RPMI8226 (cell line): Measurements from ENCODE around the gene SLC5A9.
"Not testable (repeated sequence)": the region's sequence is repeated elsewhere in the genome, so short reads cannot be mapped to it uniquely, and the experiment has no call there.

Source experiments
- DNase-seq: peaks from one replicate; pipeline ENCODE4 v3.0.0-alpha.2; 2015

SLC5A9 gene

DNA sequence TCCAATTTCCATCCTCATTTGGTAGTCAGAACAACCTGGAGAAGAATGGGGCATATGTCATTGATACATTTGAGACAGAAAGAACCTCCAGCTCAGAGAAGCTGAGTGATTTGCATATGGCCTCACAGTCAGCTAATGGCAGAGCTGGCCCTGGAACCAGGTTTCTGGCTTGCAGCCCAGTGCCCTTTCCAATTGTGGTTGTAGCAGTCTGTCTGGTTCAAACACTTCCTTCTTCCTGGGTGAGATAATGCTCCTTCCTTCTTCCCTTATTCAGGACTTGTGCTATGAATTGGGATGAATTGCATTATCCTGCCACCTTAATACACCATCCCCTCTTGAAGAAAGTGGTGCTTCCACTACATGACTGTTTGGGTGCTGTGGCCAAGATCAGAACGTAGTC, 24.2 kb downstream of the SLC5A9 start:
- peak; percentile 33 for DNase-seq

DNA sequence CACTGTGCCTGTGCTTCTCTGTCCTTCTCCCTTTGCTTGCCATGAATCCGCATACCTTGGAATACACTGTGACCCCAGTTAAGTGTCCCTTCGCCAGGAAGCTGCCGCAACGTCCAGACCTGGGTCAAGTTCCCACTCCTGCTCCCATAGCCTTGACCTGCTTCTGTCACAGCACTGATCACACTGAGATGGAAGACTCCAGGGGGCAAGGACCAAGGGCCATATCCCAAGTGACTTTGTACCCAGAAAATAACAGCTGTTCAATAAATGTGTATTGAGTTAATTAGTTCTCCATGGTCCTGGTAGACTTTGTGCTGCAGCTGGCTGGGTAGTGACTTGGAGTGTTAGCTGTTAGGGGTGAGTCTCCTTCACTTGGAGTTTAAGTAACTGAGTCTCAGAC, 25.8 kb downstream of the SLC5A9 start:
- DNase-seq = no peak

DNA sequence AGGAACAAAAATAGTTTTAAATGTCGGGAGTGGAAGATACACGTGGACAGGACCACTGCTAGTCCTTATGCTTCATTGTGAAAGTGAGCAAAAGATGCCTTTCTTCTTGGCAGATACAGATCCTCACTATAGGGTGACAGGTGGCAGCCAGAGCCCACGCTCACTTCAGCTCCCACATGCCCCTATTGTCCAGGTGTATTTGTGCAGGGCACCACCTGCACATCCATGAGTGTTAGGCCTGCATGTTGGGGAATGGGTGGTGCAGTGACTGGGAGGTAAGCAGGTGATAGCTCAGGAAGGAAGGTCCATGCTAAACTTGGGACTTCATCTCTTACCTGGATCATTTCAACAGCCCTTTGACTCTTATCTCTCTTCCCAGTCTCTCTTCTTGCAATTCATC, 27.4 kb downstream of the SLC5A9 start:
- no peak for DNase-seq

DNA sequence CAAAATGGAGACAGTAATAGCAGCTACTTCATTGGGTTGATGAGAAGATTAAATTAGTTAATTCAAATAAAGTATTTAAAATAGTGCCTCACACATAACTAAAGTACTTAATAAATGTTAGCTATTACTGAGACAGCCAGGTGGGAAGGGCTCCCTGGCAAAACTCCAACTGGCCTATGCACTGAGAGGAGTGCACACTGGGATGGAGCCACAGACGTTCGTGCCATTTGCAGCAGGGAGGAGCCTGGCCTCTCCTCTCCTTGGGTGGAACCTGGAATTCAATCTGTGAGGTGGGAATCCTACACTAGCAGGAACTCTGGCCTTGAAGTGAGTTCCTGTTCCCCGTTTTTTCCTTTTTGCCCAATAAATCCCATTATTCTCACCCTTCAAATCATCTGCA, 28.1 kb downstream of the SLC5A9 start:
- no peak for DNase-seq

DNA sequence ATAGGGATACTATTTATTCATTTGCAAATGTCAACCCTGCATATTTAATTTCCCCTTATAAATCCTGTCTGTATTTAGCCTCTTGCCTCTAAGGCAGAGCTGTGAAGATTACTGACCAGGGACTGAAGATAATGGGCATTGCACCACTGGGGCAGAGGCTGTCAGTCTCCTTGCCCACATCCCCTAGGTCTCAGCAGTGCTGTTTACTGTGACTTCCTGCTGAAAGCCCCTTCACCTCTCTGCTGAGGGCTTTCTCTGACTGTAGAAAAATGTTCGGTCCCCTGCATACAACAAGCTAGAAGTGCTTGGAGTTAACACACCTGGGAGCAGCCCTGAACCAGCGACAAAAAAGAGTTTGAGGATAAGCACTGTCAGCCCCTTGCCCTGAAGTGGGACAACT, 28.8 kb downstream of the SLC5A9 start:
- no peak for DNase-seq

DNA sequence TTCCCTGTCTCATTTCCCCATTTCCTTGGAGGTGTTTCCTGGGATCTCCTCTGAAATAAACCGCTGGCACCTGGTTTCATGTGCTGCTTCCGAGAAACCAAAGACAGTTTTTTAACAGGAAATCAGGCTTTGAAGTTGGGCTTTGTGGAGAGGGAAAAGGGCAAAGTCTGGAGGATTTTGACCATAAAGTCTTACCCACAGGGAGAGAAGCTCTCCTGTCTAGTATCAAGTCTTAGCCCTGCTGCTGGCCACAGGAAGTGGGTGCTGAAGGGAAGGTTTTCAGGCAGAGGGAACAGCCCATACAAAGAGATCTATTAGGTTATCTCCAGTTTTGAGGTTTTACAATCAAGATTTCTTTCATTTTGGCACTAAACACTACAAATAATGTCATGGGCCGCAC, 29.3 kb downstream of the SLC5A9 start:
- DNase-seq = no peak

DNA sequence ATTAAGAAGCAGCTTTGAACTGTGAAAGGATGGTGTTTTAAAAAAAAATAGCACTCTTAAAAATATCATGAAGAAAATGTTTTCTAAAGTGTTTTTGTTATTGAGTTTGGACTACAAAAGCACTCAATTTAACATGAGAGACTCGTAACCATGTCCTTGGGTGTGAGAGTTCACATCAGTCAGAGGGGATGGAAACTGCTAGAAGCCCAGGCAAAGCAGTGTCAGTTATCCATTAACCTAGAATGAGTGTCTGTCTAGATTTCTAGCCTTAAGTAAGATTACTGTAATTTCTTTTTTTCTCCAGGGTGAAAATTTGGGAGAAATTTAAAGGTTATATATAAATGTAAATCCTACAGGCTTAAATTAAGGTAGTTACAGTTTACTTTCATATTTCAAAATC, 31.7 kb downstream of the SLC5A9 start:
- no peak for DNase-seq

DNA sequence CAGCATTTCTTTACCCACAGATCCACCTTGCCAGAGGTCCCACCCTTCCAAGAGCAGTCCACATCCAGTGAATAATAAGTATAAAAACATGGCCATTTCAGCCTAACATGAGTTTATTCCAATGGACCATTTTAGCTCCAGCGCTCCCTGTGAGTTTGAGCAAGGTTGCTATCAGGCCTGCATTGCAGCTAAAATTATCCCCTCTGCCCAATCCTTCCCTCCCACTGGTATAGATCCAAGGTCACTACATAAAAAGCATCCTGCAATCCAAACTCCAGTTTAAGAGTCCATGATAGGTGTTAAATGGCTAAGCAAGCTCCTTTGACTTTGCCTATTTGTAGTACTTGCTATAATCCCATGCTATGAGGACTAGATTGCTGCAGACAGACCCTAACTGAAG, 35.6 kb downstream of the SLC5A9 start:
- no peak for DNase-seq

DNA sequence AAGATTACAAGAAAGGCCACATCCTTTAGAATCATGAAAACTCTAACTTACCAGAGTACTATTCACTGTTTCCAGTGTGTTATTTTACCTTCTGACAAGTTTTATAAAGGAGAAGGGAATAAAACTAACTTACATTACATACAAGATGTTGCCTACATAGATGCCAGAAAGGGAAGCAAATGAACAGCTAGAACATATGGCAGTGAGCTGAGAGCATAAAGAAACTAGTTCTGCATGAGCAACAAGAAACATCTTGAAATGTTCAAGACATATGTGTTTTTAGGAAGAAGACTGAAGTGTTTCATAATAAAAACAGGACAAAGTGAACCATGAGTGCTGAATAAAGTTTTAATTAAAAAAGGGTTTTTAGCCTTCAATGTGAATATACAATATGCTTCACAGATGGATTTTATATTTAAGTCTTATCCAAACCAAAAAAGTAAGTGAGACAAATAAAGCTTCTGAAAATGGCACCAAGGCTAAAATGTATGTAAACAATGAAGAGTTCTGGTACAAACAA, 39.4 kb downstream of the SLC5A9 start:
- no peak for DNase-seq

DNA sequence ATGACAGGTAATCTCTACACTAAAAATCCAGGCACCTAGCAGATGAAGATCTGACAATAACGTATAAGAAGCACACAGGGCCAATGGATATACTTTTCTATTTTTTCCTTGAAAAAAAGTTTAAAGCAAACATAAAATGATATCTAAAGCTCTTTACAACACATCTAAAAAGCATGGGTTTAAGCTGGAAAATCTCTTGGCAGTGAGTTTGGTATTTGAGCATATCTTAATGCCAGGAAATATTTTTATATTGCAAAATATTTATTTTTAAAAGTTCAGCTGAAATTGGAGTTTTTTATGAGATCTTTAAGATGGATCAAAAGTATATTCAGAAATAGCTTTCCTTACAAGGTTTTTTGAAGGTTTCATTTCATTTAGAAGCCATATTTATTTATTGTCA, 40.5 kb downstream of the SLC5A9 start:
- DNase-seq = no peak

DNA sequence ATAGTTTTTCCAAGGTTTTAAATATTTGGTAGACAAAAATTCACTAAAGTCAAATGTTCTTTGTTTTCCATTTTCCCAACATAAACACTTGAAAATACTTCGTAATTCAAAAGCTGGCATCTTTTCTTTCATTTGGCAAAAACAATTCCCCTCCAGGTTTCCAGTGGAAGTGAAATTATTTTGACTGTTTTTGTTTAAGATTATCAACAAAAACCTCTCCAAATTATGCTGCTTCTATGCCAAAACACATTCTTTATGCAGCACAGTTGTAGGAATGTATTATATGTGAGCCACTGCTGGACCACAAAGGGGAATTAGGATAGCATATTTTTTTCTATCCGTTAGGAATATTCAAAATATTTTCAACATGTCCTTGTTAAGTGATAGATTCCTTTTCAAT, 44.1 kb downstream of the SLC5A9 start:
- no peak for DNase-seq

DNA sequence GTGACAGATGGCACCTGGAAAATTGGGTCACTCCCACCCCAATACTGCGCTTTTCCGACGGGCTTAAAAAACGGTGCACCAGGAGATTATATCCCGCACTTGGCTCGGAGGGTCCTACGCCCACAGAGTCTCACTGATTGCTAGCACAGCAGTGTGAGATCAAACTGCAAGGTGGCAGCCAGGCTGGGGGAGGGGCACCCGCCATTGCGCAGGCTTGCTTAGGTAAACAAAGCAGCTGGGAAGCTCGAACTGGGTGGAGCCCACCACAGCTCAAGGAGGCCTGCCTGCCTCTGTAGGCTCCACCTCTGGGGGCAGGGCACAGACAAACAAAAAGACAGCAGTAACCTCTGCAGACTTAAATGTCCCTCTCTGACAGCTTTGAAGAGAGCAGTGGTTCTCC, 54.9 kb downstream of the SLC5A9 start:
- DNase-seq = not testable (repeated sequence)

DNA sequence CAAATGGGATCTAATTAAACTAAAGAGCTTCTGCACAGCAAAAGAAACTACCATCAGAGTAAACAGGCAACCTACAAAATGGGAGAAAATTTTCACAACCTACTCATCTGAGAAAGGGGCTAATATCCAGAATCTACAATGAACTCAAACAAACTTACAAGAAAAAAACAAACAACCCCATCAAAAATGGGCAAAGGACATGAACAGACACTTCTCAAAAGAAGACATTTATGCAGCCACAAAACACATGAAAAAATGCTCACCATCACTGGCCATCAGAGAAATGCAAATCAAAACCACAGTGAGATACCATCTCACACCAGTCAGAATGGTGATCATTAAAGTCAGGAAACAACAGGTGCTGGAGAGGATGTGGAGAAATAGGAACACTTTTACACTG, 59.8 kb downstream of the SLC5A9 start:
- DNase-seq = not testable (repeated sequence)

DNA sequence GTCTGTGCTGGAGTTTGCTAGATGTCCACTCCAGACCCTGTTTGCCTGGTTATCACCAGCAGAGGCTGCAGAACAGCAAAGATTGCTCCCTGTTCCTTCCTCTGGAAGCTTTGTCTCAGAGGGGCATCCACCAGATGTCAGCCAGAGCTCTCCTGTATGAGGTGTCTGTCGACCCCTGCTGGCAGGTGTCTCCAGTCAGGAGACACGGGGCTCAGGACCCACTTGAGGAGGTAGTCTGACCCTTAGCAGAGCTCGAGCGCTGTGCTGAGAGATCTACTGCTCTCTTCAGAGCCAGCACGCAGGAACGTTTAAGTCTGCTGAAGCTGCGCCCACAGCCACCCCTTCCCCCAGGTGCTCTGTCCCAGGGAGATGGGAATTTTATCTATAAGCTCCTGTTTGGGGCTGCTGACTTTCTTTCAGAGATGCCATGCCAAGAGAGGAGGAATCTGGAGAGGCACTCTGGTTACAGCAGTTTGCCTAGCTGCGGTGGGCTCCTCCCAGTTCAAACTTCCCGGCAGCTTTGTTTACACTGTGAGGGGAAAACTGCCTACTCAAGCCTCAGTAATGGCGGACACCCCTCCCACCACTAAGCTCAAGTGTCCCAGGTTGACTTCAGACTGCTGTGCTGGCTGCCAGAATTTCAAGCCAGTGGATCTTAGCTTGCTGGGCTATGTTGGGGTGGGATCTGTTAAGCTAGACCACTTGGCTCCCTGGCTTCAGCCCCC, 62.3 kb downstream of the SLC5A9 start:
- DNase-seq = not testable (repeated sequence)

DNA sequence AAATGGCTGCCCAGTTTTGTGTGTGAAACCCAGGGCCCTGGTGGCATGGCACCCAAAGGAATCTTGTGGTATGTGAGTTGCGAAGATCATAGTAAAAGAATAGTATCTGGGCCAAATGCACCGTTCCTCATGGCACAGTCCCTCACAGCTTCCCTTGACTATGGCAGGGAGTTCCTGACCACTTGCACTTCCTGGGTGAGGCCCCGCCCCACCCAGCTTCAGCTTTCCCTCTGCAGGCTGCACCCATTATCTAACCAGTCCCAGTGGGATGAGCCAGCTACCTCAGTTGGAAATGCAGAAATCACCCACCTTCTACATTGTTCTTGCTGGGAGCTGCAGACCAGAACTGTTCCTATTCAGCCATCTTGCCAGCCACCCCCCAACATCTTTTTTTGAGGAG, 63.0 kb downstream of the SLC5A9 start:
- DNase-seq = no peak

DNA sequence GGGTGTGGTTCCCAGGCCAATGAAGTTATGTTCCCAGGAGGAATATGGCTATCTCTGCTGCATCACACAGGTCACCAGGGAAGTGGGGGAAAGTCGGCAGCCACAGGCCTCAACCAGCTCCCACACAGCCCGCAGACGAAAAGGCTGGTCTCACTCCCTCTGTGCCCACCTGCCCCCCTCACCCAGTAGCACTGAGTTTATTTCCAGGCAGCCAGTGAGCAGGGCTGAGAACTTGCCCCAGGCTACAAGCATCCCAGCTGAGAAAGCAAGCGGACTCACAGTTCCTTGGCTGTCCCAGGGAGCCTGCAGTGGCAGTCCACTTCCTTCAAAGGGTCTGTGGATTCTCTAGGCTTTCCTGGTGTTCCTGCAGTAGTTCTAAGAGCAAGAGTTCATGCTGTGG, 68.9 kb downstream of the SLC5A9 start:
- DNase-seq = no peak

DNA sequence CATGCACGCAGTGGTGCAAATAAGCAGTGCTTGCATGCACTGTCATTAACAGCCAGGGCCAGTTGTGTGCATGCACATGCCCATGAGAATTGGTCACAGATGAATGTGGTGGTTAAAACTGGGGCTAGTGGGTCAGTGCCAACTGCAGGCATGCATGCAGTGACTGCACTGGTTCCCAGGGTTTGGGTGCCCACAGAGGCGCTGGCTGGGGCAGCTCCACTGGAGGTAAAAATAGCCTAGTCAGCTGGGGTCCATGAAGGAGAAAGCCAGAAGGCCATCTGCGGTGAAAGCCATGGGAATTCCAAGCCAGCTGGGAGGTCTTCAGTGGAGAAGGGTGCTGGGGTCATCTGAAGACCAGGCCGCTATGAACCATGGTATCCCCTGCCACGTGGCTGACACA, 70.2 kb downstream of the SLC5A9 start:
- no peak for DNase-seq

DNA sequence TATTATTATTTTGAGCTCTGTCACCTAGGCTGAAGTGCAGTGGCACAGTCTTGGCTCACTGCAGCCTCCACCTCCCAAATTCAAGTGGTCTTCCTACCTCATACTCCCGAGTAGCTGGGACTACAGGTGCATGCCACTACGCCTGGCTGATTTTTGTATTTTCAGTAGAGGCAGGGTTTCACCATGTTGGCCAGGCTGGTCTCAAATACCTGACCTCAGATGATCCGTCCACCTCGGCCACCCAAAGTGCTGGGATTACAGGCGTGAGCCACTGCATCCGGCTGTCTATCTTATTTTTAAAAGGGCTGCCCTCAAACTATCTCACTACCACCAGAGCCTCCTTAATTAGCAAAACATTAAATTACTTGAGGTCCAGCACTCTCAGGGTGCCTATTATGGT, 71.6 kb downstream of the SLC5A9 start:
- DNase-seq = not testable (repeated sequence)

DNA sequence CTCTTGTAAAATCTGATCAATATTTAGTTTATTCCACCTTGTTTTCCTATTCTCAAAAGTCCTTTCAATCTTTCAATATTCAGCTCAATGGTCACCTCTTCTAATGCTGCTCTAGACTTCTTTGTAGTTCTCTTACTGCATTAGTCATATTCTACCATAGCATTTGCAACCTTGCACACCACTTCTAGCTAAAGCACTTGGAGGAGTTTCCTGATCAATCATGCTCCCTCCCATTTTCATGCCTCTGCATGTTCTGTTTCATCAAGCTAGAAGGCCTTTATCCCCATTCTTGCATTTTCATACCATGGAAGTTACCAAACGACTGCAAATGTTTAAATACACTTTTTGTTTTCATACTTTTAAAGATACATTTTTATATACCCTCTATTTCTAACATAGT, 72.1 kb downstream of the SLC5A9 start:
- no peak for DNase-seq
